ENCODE data around the gene PDCD2.

- TF ChIP-seq CTCF (conservative IDR thresholded peaks at IDR 0.05 in 1 of 2, IDR thresholded peaks at IDR 0.05 in 1 of 2; ENCODE audit: low read depth in 1 of 2, low read length in 2 of 2) (no peak), EZH2 (IDR thresholded peaks at IDR 0.05; ENCODE audit: low read length, missing control alignments) (no peak)
Observed at GRCh38 chr6:170533792-170534191, 50.6 kb downstream of the PDCD2 start.

Data from fibroblast of lung (primary cell).